ENCODE results near the gene PHACTR3. TPM values are rescaled to one million over a fixed set of nuclear protein-coding genes. Genes with fewer than 3 reads are reported as not detected.

PHACTR3 gene
- total RNA-seq, 1 experiment from 2014 or later: 10.0 TPM

DNA sequence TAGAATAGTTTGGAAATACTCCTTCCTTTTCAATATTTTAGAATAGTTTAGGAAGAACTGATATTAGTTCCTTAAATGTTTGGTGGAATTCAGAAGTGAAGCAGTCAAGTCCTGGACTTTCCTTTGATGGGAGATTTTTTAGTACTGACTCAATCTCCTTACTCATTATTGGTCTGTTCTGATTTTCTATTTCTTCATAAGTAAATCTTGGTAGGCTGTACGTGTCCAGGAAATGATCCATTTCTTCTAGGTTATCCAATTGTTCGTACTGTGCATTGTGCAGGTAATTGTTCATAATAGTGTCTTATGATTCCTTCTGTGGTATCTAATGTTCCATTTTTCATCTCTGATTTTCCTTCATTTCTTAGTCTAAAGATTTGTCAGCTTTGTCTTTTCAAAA lies 190.2 kb downstream of the PHACTR3 start:
- Mint-ChIP-seq H3K4me3 (ENCODE audit: low read depth, unreplicated experiment) (no peak overlapping the region), H3K4me1 (ENCODE audit: low read depth, unreplicated experiment) (no peaks in the 10 kb centered on the region), H3K36me3 (ENCODE audit: insufficient read depth, unreplicated experiment) (no peaks in the 10 kb centered on the region), H3K9me3 (ENCODE audit: low read depth, unreplicated experiment) (peaks cover 10% of the 10 kb centered on the region), H3K27ac (ENCODE audit: unreplicated experiment) (no peak overlapping the region), H3K27me3 (ENCODE audit: unreplicated experiment) (no peaks in the 10 kb centered on the region)
- DNase-seq: no peak
- TF ChIP-seq, protein P1, sequence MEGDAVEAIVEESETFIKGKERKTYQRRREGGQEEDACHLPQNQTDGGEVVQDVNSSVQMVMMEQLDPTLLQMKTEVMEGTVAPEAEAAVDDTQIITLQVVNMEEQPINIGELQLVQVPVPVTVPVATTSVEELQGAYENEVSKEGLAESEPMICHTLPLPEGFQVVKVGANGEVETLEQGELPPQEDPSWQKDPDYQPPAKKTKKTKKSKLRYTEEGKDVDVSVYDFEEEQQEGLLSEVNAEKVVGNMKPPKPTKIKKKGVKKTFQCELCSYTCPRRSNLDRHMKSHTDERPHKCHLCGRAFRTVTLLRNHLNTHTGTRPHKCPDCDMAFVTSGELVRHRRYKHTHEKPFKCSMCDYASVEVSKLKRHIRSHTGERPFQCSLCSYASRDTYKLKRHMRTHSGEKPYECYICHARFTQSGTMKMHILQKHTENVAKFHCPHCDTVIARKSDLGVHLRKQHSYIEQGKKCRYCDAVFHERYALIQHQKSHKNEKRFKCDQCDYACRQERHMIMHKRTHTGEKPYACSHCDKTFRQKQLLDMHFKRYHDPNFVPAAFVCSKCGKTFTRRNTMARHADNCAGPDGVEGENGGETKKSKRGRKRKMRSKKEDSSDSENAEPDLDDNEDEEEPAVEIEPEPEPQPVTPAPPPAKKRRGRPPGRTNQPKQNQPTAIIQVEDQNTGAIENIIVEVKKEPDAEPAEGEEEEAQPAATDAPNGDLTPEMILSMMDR (IDR thresholded peaks at IDR 0.05; ENCODE audit: unreplicated experiment): no peak
- CTCF ChIA-PET: no interaction called here
- BruUV-seq (replicated peaks): no TSS peak
- intact Hi-C loops (cut with micrococcal nuclease; ENCODE audit: unreplicated experiment): no loop called here

DNA sequence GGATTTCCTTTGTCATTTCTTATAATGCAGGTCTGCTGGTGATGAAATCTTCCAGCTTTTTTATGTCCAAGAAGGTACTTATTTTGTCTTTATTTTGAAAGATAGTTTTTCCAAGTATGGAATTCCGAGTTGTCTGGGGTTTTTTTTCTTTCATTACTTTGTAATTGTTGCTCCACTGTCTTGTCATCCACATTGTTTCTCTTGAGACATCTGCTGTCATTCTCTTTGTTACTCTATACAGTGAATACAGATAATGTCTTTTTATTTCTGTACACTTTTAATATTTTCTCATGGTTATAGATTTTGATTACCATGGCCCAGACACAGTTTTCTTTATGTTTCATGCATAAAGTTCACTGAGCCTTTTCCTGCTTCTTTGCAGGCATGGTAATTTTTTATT lies 196.0 kb downstream of the PHACTR3 start:
- no peak overlapping the region for H3K27ac Mint-ChIP-seq (ENCODE audit: unreplicated experiment)
- intact Hi-C loops (cut with micrococcal nuclease; ENCODE audit: unreplicated experiment): no loop called here
- H3K36me3 Mint-ChIP-seq (ENCODE audit: insufficient read depth, unreplicated experiment): no peaks in the 10 kb centered on the region
- DNase-seq: no peak
- BruUV-seq (replicated peaks): no TSS peak
- peaks cover 29% of the 10 kb centered on the region for H3K9me3 Mint-ChIP-seq (ENCODE audit: low read depth, unreplicated experiment)
- CTCF ChIA-PET: no interaction called here
- TF ChIP-seq, protein P1 (IDR thresholded peaks at IDR 0.05; ENCODE audit: unreplicated experiment): no peak
- H3K4me1 Mint-ChIP-seq (ENCODE audit: low read depth, unreplicated experiment): no peaks in the 10 kb centered on the region
- H3K27me3 Mint-ChIP-seq (ENCODE audit: unreplicated experiment): peaks cover 7% of the 10 kb centered on the region
- H3K4me3 Mint-ChIP-seq (ENCODE audit: low read depth, unreplicated experiment): no peak overlapping the region

DNA sequence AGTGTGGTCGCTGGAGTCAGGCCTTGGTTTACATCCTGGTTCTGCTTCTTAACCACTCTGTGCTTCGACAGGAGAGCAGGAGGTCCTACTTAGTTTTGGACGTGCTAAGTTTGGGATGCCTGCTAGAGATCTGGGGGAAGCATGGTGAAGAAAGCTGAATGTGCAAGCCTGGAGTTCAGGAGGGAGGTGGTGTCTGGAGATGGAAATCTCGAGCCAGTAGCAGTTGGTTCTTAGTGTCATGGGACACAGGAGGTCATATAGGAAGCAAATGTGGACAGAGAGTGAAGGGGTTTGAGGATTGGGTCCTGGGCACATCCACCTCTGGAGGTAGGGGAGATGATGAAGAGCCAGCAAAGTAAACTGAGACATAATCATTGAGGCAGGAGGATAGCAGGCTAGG lies 197.7 kb downstream of the PHACTR3 start:
- H3K27me3 Mint-ChIP-seq (ENCODE audit: unreplicated experiment): peaks cover 7% of the 10 kb centered on the region
- intact Hi-C loops (cut with micrococcal nuclease; ENCODE audit: unreplicated experiment): no loop called here
- H3K27ac Mint-ChIP-seq (ENCODE audit: unreplicated experiment): no peak overlapping the region
- BruUV-seq (replicated peaks): no TSS peak
- CTCF ChIA-PET: no interaction called here
- H3K4me1 Mint-ChIP-seq (ENCODE audit: low read depth, unreplicated experiment): no peaks in the 10 kb centered on the region
- no peaks in the 10 kb centered on the region for H3K36me3 Mint-ChIP-seq (ENCODE audit: insufficient read depth, unreplicated experiment)
- DNase-seq: no peak
- TF ChIP-seq, protein P1 (IDR thresholded peaks at IDR 0.05; ENCODE audit: unreplicated experiment): no peak
- H3K4me3 Mint-ChIP-seq (ENCODE audit: low read depth, unreplicated experiment): no peak overlapping the region
- peaks cover 21% of the 10 kb centered on the region for H3K9me3 Mint-ChIP-seq (ENCODE audit: low read depth, unreplicated experiment)

DNA sequence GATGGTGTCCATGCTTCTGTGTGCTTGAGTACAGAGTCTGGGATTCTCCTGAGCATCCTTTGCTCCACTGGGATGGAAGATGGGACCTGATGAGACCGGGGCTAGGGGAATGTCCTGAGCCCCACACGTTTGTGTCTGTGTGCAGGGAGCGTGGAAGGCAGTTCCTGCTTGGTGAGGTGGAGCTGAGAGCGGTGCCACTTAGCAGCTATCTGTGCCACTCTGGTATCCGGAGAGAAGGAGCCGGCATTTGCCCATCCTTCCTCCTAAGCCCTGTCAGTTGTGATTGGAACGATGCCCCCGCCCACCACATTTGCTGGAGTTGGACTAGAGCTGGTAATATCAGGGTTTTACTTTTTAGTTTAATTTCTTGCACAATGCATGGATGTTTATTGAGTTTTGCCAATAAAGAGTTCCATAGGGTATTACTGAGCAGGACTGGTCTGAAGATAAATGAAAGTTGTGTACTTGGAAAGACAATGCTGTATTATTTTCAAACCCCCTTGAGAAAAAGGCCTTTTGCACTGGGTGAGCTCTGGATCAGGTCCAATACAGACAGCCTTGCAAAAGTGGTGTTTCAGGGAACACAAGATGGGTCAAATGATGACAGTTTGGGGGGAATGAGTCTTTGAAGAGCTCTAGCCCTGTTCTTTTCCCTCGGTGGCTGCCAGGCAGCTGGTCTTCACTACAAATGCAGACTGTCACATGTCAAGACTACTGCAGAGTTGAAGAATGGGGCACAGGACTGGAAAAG lies 198.3 kb downstream of the PHACTR3 start:
- H3K4me1 Mint-ChIP-seq (ENCODE audit: low read depth, unreplicated experiment): no peaks in the 10 kb centered on the region
- no peaks in the 10 kb centered on the region for H3K36me3 Mint-ChIP-seq (ENCODE audit: insufficient read depth, unreplicated experiment)
- intact Hi-C loops (cut with micrococcal nuclease; ENCODE audit: unreplicated experiment): no loop called here
- no peak overlapping the region for H3K4me3 Mint-ChIP-seq (ENCODE audit: low read depth, unreplicated experiment)
- H3K9me3 Mint-ChIP-seq (ENCODE audit: low read depth, unreplicated experiment): peaks cover 18% of the 10 kb centered on the region
- TF ChIP-seq, protein P1 (IDR thresholded peaks at IDR 0.05; ENCODE audit: unreplicated experiment): no peak
- BruUV-seq (replicated peaks): no TSS peak
- no peak overlapping the region for H3K27ac Mint-ChIP-seq (ENCODE audit: unreplicated experiment)
- H3K27me3 Mint-ChIP-seq (ENCODE audit: unreplicated experiment): peaks cover 7% of the 10 kb centered on the region
- CTCF ChIA-PET: no interaction called here
- DNase-seq: no peak
